GM21737 (cell line): Measurements from ENCODE around the gene MED15.
"Not testable (repeated sequence)": the region's sequence is repeated elsewhere in the genome, so short reads cannot be mapped to it uniquely, and the experiment has no call there.

Source experiments
- ATAC-seq: cut with Tn5 transposase; IDR thresholded peaks from one replicate; pipeline ENCODE4 v1.9.1; 2021; ENCODE audit warnings: mild to moderate bottlenecking, moderate library complexity; ENCODE audit not compliant: unreplicated experiment

MED15 gene

DNA sequence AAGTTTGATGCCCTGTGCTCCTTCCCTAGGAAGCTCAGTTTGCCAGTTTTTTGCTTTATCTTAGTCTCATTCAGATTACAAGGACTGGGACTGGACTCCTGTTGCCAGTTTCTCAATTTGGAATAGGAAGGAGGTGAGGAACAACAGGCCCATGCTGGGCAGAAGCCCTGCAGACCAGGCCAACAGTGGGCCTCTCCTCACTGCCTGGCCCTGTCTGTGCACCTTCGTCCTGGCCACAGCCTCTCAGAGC, 23.7 kb downstream of the MED15 start:
- ATAC-seq: no peak

DNA sequence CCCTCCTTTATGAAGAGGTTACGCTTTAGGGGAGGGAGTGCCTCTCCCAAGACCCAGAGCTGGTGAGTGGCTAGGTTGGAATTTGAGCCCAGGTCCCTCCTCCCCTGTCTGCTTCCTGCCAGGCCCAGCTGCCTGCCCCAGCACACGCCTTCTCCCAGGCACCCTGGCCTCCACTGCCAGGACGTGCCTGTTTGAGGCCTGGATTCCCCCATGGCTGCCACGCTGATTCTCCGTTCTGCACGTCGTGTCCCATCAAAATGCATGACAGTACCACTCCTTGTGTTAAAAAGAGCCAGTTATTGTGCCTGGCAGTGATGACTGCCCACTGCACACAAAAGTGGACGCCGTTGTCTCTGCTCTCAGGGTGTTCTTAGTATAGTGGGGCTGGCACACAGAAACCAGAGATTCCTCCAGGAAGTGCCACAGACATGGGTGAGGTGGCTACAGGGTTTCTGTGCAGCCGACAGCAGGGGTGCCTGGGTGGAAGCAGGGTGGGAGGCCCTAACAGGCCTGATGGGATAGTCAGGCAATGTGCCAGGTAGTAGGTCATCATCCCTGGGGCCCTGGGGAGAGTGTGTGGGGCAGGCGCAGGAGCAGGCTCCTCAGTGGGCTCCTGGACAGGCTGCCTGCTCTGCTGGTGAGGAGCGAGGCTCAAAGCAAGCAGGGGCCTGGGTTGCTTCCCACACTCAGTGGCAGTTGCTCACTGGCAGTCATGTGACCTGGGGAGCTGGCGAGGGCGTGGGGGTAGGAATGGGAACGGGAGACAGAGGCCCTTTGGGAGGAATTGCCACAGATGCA, 24.2 kb downstream of the MED15 start:
- ATAC-seq: no peak

DNA sequence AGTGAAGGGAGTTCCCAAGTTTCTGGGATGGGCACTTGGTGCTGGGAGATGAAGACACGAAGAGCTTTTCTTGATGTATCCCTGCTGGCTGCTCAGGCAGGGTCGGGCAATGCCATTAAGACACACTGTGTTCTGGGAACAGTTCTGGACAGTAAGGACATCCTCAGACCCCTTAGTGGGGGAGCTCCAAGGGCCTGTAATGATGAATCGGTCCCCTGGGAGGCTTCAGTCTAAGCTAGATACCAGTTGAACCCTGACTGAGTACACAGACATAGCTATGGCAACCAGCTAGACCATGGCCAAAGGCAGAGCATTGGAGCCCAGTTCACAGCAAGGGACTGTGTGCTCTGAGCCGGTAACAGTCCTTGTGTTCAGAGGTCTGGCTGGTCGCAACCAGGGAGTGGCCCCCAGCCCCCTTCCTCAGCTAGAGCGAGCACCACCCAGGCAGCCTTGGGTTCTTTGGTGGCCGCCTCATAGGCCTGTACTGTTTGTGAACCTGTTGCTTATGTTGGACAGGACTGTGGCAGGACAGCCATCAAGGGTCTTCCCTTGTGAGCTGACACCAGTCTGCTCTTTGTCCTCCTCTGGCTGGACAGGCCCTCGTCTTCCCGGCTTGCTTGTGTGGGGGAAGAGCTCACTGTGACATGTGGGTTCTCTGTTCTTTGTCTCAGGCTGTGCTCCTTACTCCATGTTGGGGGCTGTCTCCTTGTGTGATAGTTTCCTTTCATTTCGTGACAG, 25.0 kb downstream of the MED15 start:
- no peak for ATAC-seq

- no peak for ATAC-seq
Observed at GRCh38 chr22:20533095-20533878, 25.9 kb downstream of the MED15 start.

- ATAC-seq: no peak
Observed at GRCh38 chr22:20533879-20534265, 26.5 kb downstream of the MED15 start.

DNA sequence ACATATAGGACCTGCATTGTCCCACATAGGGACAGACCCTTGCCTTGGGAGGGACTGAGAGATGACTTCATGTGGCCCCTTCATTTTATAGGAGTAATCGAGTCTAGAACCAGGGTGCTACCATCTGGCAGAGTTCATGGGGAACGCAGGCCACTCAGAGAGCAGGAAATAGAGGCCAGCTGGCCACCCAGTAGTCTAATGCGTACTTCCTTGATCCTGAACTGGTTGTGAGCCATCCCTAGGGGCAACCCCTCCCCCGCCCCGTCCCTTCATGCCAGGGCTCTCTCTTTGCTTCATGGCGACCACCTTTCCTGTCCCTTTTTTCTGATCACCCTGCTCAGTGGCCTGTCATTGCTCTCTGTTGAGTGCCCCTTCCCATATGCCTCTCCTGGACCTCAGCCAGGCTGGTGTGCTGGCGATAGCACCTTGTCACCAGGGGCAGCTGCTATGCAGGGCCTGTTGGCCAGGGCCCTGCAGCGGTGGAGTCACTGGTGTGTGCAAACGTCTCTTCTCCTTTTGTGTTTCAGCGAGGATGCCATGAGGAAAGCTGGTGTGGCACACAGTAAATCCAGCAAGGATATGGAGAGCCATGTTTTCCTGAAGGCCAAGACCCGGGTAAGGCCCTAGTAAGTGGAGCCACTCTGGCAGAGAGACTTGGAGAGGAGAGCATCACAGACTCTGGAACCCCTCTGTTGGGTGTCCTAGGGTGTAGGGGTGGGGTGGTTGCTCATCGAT, 29.3 kb downstream of the MED15 start:
- ATAC-seq: no peak

GRCh38 chr22:20537325-20537756, 29.9 kb downstream of the MED15 start:
- ATAC-seq: no peak

- ATAC-seq: no peak
Observed at GRCh38 chr22:20537983-20538382, 30.6 kb downstream of the MED15 start.

DNA sequence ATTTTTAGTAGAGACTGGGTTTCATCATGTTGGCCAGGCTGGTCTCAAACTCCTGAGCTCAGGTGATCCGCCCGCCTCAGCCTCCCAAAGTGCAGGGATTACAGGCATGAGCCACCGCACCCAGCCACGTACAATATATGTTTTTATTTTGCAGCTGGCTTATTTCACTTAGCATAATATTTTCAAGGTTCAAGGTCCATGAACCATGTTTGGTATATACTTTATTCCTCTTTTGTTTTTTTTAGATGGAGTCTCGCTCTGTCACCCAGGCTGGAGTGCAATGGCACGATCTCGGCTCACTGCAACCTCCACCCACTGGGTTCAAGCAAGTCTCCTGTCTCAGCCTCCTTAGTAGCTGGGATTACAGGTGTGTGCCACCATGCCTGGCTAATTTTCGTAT, 31.5 kb downstream of the MED15 start:
- ATAC-seq: not testable (repeated sequence)

- ATAC-seq: no peak
Observed at GRCh38 chr22:20542055-20542454, 34.6 kb downstream of the MED15 start.

GRCh38 chr22:20542736-20543135, 35.3 kb downstream of the MED15 start:
- no peak for ATAC-seq

- not testable (repeated sequence) for ATAC-seq
Observed at GRCh38 chr22:20545318-20545634, 37.9 kb downstream of the MED15 start.

DNA sequence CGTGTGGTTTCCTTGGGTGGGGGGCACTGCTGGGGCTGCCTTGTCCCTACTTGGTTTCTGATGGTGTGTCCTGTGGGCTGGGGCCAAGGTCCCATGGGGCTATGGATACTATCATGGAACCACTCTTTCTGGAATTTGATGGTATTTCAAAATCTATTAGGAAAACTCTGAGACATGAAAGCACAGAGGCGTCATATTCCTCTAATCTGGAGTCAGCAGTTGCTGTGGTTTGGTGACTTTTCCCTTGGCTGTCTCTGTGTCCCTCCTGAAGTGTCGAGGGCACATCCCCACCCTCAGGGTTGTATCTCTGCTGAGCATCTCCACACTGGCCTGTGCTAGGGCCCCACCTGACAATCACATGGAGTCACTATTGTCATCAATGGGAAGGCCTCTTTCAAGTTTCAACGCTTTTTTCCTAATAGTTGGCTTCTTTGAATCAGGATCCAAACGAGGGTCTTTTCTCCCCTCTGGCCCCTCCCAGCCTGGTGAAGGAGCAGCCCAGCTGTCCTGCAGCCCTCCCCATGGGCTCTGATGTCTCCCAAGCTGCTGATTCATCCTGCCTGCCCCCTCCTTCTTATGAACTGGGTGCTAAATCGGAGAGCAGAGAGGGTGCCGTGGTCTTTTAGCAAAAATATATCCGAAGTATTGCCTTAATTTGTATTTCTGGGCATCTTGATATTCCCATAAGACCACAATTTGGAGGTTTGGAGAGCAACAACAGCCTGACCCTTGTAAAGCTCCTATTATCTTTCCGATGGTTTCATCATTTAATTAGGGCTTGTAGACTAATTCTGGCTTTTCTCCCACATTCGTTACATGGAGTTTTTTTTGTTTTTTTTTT, 38.5 kb downstream of the MED15 start:
- no peak for ATAC-seq

DNA sequence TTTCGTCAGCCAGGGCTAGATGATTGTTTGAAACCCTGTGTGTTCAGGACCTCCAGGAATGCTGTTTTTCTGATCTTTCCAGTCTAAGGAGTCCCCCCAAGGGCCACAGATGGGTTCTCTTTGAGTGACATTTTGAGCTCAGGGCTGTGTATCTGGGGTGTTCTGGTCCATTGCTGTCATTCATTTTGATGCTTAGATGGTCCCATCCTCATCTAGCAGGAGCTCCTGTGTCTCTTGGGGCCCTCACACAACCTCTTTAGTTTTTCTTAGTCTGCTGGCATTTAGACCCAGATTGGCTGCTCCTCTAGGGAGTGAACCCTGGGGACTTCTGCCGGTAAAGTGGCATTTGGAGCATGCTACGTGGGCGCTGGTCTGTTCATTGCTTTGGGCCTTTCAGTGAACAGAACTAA, 39.1 kb downstream of the MED15 start:
- no peak for ATAC-seq

DNA sequence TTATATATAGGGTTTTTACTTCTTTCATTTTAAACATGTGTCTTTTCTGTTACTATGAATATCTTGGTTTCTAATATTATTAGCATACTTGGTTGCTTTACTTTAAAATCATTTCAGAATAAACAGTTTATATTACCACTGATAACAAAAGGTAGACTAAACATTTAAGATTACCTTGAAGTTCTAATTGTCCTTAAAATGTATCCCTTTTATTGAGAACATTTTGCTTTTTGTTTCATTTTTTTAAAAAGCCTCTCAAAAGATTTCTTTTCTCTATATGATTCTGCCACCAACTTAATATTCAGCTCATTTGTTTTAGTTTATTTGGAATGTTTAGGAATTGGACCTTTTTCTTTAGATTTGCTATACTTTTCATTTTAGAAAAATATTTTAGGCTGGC, 39.6 kb downstream of the MED15 start:
- ATAC-seq: no peak

DNA sequence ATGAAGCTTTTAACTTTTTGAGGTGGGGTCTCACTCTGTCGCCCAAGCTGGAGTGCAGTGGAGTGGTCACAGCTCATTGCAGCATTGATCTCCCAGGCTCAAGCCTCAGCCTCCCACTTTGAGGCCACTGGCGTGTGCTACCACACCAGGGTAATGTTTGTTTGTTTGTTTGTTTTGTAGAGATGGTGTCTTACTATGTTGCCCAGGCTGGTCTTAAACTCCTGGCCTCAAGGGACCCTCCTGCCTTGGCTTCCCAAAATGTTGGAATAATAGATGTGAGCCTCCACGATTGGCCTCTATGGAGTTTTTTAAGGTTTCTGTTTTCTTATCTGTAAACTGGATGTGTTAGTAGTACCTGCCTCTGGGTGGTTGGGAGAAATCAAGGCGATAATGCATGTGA, 41.4 kb downstream of the MED15 start:
- no peak for ATAC-seq

DNA sequence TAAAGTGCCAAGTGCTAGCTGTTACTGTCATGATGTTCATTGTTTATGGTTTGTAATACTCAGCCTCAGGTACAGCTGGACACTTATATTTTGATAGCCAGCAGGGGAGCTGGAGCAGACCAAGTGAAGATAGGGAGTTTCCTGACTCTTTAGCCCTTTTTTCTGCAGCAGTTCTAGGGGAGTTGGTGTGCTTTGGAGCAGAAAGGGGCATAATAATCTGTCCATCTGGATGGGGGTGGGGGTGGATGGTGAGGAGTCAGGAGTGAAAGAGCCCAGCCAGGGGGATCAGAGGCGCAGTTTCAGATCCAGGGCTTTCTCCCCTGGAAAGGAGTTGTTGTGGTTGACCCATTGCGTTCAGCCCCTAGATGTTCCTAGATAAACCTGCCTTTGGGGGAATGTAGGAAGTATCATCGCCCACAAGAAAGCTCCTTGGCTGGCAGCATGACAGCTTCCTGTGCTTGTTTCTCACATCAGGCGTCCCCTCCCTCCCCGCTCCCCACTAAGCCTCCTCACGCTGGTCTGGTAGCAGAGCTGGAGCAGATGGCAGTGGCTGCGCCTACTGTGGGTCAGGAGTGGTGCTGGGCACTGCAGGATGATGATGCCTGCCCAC, 41.9 kb downstream of the MED15 start:
- ATAC-seq: no peak

- no peak for ATAC-seq
Observed at GRCh38 chr22:20550057-20550817, 42.8 kb downstream of the MED15 start.
